Hepatocyte (in vitro differentiated cells): ENCODE measurements around the gene NGEF.

Source experiments
- CTCF ChIP-seq: fragments of 200-600 bp; sonication (generic); IDR thresholded peaks from 2 replicates; pipeline ENCODE4 v1.5.1; 2016; ENCODE audit warnings: antibody characterized with exemption, mild to moderate bottlenecking; ENCODE audit not compliant: poor library complexity
- EZH2 ChIP-seq: fragments of 200-600 bp; sonication (generic); IDR thresholded peaks from 2 replicates; pipeline ENCODE4 v1.6.1; 2016; ENCODE audit warnings: antibody characterized with exemption, mild to moderate bottlenecking, borderline replicate concordance
- EZH2phosphoT487 ChIP-seq: fragments of 200-600 bp; sonication (generic); IDR thresholded peaks from one replicate; pipeline ENCODE4 v1.6.1; 2018; ENCODE audit warnings: antibody characterized with exemption, mild to moderate bottlenecking, low read depth, moderate library complexity; ENCODE audit not compliant: unreplicated experiment, severe bottlenecking

- TF ChIP-seq CTCF (no peak), EZH2phosphoT487 (no peak), EZH2 (no peak)
These were observed 122.0 kb downstream of the NGEF start for GRCh38 chr2:232890896-232891601.
